GM12801 (cell line): ENCODE data around the gene ZNF714.

Source experiments
- CTCF ChIP-seq: IDR thresholded peaks from one replicate; pipeline ENCODE4 v1.5.1; 2011; ENCODE audit warnings: control low read depth; ENCODE audit not compliant: insufficient read length; ENCODE audit errors: extremely low read depth

Gene ZNF714

DNA sequence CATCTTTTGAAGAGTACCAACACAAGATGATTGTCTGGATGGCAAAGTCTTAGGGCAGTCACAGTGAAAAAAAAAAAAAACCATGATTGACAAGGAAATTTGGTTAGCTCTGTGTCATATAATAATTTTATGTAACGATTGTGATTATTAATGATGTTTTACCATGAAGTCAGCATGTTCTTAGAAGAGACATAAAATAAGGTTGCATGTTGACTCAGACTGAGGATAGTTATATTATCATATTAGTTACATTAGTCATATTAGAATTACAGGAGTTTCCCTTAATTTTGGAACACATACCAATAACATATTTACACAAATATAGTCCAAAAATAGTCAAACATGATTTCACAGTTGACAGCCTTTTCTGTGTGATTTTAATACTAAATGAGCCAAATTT, 65.5 kb downstream of the ZNF714 start:
- TF ChIP-seq CTCF: no peak

- TF ChIP-seq CTCF: no peak
These were observed 66.7 kb downstream of the ZNF714 start for GRCh38 chr19:21148681-21149080.

DNA sequence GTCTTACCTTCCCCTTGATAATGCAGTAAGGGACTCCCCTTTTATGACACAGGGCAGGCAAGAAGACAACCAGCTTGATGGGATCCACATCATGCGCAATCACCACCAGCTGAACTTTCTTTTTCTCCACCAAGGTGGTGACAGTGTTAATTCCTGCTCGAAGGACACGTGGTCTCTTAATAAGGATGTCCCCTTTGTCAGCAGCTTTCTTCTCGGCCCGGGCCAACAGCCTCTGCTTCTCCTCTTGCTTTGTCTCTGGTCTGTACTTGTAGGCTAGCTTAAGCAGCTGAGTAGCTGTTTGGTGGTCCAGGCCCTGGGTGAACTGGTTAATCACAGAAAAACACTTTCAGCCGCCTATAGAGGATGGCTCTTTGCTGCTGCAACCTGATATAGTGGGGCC, 67.9 kb downstream of the ZNF714 start:
- TF ChIP-seq CTCF: no peak

DNA sequence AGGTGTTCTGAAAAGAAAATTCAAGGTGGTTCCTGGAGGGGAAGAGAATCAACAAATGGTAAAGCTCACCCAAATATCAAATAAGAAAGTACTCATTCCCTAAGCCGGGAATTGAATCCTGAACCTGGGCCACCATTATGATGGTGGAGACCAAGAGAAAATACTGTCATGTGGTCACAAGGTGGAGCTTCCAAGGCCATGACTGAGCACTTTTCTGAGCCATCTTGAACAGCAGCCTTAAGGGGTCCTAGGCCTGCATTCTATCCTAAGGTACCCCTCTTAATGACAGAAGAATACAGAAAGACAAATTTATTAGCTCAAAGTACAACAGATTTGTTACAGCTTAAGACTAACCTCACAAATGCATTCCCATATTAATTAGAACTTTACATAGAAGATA, 69.5 kb downstream of the ZNF714 start:
- TF ChIP-seq CTCF: no peak

DNA sequence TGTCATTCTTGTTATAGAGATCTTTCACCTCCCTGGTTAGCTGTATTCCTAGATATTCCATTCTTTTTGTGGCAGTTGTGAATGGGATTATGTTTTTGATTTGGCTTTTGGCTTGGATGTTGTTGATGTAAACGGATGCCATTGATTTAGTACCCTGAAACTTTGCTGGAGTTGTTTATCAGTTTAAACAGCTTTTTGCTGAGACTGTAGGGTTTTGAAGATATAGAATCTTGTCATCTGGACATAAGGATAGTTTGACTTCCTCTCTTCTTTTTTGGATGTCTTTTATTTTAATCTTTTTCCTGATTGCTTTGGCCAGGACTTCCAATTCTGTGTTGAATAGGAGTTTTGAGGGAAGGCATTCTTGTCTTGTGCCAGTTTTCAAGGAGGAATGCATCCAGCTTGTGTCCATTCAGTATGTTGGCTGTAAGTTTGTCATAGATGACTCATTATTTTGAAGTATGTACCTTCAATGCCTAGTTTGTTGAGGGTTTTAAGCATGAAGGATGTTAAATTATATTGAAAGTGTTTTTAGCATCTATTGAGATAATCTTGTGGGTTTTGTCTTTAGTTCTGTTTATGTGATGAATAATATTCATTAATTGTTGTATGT, 76.6 kb downstream of the ZNF714 start:
- TF ChIP-seq CTCF: no peak

DNA sequence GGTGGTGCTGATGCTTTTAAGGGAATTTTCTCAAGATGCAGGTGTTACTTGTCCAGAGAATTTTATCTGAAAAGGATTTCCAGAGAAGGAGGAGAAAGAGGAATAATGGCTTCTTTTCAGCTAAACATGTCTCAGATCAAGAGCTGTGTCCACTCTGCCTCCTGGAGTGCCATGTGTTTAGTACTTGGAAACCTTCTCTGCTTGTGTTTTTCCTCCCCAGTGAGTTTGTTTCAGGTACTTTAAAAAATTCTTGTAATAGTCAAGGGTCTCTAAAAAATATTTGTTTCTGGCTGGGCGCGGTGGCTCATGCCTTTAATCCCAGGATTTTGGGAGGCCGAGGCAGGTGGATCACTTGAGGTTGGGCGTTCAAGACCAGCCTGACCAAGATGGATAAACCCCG, 82.5 kb downstream of the ZNF714 start:
- TF ChIP-seq CTCF: no peak

DNA sequence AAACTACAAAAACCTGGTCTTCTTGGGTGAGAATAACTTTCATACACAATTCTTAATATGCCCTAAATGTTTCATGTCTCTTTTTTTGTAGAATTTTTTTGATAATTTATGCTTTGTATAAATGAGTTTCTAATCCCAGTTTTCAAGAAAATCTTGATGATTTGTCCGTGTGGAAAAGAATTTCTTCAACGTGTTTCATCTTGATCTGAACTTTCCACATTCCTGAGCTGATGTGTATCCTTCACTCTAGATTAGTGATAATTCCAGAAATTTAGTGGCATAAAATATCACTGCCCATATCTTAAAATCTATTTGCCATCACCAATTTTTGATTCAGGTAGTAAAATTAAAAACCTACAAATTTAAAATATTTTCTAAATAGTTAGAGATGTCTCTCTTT, 84.4 kb downstream of the ZNF714 start:
- TF ChIP-seq CTCF: no peak
